Erythroblast (primary cell): ENCODE results near the gene ADK.
A peak's percentile ranks its signal among the peaks of the same experiment; 100 is the strongest.
"Not testable (repeated sequence)": the region's sequence is repeated elsewhere in the genome, so short reads cannot be mapped to it uniquely, and the experiment has no call there.

ENCODE experiments used
- DNase-seq, 2 experiments: peaks; one replicate each; lab custom pipeline; 2025; lab: John Stamatoyannopoulos, UW
- GATA1 ChIP-seq: IDR thresholded peaks from 2 replicates; pipeline ENCODE4 v1.6.1; 2011; ENCODE audit warnings: low read depth, mild to moderate bottlenecking, control low read depth, low read length, moderate library complexity
- POLR2A ChIP-seq: IDR thresholded peaks from 2 replicates; pipeline ENCODE4 v1.6.1; 2011; ENCODE audit warnings: mild to moderate bottlenecking, low read length

ADK gene

DNA sequence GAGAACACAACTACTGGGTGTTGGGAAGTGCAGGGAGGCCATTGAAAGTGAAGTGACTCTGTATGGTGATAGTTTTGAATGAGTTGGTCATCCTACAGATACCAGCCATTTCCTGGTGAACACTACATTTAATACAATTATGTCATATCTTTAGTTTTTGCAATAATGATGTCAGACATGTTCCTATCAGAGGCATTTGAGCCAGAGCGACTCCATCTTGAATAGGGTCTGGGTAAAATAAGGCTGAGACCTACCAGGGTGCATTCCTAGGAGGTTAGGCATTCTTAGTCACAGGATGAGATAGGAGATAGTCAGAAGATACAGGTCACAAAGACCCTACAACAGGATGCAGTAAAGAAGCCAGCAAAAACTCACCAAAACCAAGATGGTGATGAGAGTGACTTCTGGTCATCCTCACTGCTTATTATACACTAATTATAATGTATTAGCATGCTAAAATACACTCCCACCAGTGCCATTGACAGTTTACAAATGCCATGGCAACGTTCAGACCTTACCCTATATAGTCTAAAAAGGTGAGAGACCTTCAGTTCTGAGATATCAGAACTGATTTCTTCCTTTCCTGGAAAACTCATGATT is 28.2 kb downstream of the ADK start:
- TF ChIP-seq GATA1: no peak
- no peak for TF ChIP-seq POLR2A
- DNase-seq: peak in 1 of 2 experiments; percentile 9

DNA sequence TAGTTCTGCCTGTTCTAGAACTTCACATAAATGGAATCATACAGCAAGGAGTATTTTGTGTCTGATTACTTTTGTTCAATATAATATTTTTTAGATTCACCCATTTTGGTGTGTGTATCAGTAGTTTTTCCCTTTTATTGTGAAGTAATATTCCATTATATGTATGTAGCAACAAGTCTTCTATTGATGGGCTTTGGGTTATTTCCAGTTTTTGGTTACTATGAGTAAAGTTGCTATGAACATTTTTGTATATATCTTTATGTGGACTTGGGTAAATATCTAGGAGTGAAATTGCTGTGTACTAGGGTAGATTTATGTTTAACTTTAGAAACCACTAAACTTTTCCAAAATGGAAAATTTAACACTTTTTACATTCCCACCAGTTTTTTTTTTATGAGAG is 35.7 kb downstream of the ADK start:
- no peak for DNase-seq
- TF ChIP-seq POLR2A: no peak
- TF ChIP-seq GATA1: no peak

DNA sequence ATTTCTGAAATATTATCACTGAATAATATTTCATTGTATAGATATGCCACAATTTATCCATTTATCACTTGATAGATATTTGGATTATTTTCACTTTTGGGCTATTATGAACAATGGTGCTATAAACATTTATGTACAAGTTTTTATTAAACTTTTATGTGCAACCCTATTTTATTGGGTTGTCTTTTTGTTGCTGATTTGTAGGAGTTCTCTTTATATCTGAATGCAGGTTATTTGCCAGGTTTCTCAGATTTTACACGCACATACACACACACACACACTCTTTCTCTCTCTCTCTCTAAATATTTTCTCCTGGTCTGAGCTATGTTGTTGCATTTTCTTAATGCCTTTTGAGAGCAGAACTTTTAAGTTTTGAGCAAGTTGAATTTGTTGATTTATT is 36.2 kb downstream of the ADK start:
- DNase-seq: no peak
- TF ChIP-seq GATA1: no peak
- TF ChIP-seq POLR2A: no peak

DNA sequence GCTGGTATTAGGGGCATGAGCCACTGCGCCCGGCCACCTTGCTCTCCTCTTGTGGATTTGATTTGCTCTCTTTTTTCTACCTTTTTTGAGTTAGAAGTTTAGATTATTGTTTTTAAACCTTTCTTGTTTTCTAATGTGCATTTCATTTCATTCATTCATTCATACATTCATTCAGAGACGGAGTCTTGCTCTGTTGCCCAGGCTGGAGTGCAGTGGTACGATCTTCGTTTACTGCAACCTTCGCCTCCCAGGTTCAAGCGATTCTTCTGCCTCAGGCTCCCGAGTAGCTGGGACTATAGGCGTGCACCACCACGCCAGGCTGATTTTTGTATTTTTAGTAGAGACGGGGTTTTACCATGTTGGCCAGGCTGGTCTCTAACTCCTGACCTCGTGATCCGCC is 37.6 kb downstream of the ADK start:
- DNase-seq: not testable (repeated sequence)

DNA sequence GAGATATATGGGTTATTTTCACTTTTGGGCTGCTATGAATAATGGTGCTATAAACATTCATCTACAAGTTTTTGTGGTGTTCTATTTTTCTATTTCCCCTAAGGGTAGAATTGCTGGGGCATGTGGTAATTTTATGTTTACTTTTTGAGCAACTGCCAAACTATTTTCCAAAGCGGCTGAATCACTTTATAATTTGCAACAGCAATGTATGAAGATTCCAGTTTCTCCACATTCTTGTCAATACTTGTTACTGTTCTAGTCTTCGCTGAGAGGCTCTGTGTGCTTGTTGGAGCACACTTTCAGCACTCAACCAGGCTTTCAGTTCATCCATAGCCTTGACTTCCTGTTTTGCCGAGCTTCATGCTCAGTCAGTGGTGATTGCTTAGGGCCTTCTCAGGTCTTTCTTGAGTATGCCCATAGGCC is 39.0 kb downstream of the ADK start:
- DNase-seq: peak; percentile 13 to 26

DNA sequence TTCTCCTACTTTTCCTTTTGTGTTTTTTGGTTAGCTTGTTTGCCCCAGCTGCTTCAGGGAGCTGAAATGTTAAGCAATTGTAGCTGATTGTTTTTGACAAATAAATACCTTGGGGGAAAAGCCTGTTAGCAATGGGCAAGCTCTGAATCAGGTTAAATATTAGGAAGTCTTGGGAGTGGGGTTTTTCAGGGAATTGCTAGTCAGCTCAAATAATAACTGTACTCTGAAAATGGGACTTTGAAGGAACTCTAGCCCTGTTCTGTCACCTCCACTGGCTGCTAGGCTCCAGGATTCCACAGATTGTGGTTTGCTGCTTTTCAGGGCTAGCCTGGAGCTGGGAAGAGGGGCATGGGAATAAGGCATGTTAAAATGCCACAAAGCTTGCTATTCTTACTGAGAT is 39.5 kb downstream of the ADK start:
- no peak for DNase-seq
- TF ChIP-seq GATA1: no peak
- TF ChIP-seq POLR2A: no peak

More for the DNA sequence above, 39.0 kb downstream of the ADK start:
- TF ChIP-seq POLR2A: no peak

DNA sequence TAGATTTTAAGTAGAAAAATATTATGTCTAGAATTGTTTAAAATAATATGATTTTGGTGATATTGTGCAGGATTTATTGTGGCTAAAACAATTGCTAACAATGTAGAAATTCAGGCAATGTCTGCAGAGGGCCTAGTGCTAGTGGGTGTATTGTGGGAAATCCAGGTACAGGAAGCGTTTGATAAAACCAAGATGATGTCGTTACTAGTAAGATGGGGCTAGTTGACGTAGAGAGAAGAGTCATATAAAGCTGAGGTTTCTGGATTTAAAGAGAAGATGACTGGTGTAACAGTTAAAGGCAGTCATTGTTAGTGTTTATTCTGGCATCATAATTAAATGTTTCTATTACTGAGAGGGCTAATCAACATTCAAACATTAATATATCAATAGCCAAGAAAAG is 43.5 kb downstream of the ADK start:
- no peak for DNase-seq
- no peak for TF ChIP-seq GATA1

DNA sequence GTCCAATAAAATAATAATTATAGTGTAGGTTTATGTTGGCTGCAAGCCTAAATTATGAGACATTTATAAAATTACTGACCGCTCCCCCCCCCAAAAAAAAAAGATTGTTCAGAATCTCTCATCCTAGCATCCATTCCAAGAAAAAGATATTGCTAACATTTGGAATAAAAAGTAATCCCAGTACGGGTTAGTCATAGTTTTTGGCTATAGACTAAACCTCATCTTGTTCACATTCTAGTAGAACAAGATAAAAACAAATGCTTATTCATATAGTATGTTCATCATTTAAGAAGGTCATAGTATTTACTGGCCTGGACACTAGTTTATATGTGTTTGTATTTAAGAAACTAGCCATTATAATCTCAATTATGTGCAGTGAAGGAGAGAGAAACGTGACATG is 44.0 kb downstream of the ADK start:
- TF ChIP-seq GATA1 (no peak), POLR2A (no peak)
- DNase-seq: no peak

DNA sequence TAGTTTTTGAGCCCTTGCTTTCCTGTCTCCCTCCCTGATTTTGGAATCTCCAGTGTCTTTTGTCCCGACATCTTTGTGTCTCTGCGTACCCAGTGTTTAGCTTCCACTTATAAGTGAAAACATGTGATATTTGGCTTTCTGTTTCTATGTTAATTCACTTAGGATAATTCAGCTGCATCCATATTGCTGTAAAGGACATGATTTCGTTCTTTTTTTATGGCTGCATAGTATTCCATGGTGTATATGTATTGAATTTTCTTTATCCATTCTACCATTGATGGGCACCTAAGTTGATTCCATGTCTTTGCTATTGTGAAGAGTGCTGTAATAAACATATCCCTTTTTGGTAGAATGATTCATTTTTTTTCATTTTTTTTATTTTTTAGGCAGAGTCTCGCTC is 48.3 kb downstream of the ADK start:
- DNase-seq: no peak
- no peak for TF ChIP-seq POLR2A
- no peak for TF ChIP-seq GATA1

DNA sequence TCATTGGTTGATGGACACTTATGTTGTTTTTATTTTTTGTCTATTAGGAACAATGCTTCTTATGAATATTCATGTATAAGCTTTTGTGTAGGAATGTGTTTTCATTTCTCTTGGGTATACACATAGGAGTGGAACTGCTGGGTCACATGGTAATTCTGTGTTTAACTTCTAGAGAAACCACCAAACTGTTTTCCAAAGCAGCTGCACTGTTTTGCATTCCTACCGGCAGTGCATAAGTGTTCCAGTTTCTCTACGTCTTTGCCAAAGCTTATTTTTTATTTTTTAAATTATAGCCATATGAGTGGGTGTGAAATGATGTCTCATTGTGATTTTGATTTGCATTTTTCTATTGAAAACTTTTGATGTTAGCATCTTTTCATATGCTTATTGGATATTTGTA is 51.3 kb downstream of the ADK start:
- DNase-seq: no peak
- no peak for TF ChIP-seq POLR2A

DNA sequence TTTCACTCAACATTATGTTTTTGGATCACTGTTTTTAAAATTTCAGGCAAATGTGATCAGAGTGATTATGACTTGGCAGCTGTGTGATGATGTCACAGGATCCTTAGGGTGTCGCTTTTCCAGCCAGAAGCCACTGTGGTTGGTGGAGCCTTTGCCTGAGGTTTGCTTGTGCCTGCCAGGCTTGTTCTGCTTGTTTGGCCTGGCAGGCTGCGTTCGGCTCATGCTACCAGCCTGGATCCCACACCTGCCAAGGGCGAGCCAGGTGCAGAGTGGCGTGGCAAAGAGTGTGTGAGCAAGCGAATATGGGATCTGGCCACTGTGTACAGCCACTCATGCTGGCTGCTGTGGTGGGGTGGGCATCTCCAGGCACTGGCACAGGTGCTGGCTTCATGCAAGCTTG is 55.7 kb downstream of the ADK start:
- TF ChIP-seq POLR2A: no peak
- no peak for TF ChIP-seq GATA1
- DNase-seq: peak; percentile 10 to 52

DNA sequence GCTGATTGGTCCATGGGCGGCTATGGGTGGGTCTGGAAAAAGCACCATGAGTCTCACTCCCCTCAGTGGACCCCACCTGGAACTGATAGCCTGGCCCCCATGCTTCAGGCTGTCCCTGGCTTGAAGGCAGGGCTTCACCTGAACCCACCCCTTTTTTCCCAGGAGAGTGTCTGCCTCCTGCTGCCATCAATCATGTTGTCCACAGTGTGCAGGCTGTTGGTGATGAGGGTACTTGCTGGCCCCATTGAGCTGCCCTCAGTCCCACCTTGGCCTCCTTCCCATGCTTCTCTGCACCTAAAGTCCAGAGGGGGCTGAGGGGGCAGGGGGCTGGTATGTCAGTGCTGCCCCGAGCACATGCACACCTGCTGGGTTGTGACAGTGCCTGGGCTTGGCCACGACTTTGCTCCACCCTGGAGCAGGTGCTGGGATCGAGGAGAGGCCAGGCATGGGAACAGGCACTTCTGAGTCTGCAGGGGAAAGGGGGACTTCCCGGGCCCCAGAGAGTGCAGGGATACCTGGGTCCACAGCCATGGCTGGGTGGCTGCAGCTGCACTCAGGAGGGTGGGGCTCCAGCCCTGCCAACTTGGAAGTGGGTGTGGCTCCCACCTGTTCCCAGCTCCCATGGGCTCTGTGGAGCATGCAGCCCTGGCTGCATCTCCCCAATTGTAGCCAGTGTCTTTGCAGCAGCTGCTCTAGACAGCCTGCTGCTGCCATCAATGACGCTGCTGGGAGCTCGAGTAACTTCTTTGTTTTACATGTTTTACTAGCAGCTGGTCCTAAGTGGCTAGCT is 56.9 kb downstream of the ADK start:
- no peak for DNase-seq
- no peak for TF ChIP-seq POLR2A
- TF ChIP-seq GATA1: no peak

DNA sequence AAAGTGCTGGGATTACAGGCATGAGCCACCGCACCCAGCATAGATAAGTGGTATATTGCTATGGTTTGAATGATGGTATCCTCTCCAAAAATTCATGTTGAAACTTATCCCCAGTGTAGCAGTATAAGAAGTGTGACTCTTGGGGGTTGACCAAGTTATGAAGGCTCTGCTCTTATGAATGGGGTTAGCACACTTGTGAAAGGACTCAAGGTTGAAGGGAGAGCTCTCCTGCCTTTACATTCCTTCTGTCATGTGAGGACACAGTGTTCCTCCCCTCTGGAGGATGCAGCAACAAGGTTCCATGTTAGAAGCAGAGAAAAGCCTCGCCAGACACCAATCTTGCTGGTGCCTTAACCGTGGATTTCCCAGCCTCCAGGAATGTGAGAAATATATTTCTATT is 58.0 kb downstream of the ADK start:
- TF ChIP-seq POLR2A: no peak
- no peak for TF ChIP-seq GATA1
- DNase-seq: no peak

DNA sequence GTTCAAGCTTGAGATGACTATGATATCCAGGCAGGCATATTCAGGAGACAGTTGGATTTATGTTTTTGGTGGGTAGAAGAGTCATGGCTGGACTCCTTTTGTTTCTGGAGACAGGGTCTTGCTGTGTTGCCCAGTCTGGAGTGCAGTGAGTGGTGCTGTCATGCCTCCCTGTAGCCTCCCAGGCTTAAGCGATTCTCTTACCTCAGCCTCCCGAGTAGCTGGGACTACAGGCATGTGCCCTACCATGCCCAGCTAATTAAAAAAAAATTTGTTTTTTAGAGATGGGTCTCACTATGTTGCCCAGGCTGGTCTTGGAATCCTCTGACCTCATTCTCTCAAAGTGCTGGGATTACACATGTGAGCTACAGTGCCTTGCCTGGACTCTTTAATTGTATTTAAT is 62.0 kb downstream of the ADK start:
- no peak for DNase-seq
- TF ChIP-seq GATA1 (no peak), POLR2A (no peak)

DNA sequence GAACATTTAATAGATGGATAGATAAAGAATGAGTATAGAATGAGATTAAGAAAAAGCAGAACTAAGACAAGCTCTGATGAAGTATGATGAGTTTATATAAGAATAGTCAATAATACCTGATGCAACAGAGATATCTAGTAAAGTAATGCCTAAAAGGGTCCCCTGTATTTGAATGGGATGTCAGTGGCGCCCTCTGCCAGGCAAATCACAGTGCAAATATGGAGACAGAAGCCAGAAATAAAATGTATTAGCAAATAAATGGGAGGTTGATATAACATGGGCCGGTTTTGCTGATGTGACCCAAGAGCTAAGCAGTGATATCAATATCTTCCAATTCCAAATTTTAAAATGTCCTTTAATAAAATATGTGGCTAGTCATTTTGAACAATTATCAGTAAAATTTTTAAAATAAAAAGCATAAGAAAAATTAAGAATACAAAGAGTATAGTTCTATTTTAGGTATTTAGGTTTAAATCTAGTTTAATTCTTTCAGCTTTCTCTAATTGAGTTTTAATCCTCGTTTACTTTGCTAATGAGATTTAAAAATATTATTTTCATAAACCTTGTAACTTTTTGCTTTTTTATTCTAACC is 62.6 kb downstream of the ADK start:
- peak; percentile 50 to 69 for DNase-seq
- TF ChIP-seq POLR2A: no peak
- no peak for TF ChIP-seq GATA1

DNA sequence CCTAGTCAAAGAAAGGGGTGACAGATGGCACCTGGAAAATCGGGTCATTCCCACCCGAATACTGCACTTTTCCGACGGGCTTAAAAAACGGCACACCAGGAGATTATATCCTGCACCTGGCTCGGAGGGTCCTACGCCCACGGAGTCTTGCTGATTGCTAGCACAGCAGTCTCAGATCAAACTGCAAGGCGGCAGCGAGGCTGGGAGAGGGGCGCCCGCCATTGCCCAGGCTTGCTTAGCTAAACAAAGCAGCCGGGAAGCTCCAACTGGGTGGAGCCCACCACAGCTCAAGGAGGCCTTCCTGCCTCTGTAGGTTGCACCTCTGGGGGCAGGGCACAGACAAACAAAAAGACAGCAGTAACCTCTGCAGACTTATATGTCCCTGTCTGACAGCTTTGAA is 66.1 kb downstream of the ADK start:
- DNase-seq: not testable (repeated sequence)

DNA sequence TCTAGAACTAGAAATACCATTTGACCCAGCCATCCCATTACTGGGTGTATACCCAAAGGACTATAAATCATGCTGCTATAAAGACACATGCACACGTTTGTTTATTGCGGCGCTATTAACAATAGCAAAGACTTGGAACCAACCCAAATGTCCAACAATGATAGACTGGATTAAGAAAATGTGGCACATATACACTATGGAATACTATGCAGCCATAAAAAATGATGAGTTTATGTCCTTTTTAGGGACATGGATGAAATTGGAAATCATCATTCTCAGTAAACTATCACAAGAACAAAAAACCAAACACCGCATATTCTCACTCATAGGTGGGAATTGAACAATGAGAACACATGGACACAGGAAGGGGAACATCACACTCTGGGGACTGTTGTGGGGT is 71.4 kb downstream of the ADK start:
- not testable (repeated sequence) for DNase-seq
